ENCODE measurements around the gene IFITM2.
"Not testable (repeated sequence)": the region's sequence is repeated elsewhere in the genome, so short reads cannot be mapped to it uniquely, and the experiment has no call there.

The IFITM2 gene

DNA sequence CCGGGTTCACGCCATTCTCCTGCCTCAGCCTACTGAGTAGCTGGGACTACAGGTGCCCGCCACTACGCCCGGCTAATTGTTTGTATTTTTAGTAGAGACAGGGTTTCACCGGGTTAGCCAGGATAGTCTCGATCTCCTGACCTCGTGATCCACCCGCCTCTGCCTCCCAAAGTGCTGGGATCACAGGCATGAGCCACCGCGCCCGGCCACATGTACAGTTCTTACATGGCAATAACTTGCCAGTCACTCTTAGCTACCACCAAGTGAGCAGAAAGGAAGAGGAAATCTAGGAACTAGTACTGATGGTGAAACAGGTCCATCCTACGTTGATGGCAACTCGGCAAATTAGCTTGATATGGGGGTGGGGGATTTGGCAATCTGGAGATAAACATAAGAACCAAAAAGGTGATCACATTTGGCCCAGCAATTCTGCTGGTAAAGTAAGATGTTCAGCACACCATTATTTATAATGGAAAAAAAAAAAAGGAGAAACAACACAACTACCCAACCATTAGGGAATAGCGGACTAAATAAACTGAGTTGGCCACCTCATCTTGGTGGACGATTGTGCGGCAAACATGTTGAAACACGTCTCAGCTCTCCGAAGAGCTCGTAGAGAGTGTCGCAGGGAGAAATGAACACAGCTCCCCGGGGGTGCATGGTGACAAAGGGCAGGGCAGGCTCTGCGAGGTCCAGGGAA is 24.1 kb upstream of the IFITM2 start:
- no peak overlapping the region for H3K4me3 ChIP-seq (ENCODE audit: low read depth, low read length)
- no peak for TF ChIP-seq CTCF (IDR thresholded peaks at IDR 0.05; ENCODE audit: borderline replicate concordance, insufficient read depth, low read depth, low read length)

GRCh38 chr11:284105-285020 is 23.3 kb upstream of the IFITM2 start:
- no peak for TF ChIP-seq CTCF (IDR thresholded peaks at IDR 0.05; ENCODE audit: borderline replicate concordance, insufficient read depth, low read depth, low read length)
- no peak overlapping the region for H3K4me3 ChIP-seq (ENCODE audit: low read depth, low read length)

DNA sequence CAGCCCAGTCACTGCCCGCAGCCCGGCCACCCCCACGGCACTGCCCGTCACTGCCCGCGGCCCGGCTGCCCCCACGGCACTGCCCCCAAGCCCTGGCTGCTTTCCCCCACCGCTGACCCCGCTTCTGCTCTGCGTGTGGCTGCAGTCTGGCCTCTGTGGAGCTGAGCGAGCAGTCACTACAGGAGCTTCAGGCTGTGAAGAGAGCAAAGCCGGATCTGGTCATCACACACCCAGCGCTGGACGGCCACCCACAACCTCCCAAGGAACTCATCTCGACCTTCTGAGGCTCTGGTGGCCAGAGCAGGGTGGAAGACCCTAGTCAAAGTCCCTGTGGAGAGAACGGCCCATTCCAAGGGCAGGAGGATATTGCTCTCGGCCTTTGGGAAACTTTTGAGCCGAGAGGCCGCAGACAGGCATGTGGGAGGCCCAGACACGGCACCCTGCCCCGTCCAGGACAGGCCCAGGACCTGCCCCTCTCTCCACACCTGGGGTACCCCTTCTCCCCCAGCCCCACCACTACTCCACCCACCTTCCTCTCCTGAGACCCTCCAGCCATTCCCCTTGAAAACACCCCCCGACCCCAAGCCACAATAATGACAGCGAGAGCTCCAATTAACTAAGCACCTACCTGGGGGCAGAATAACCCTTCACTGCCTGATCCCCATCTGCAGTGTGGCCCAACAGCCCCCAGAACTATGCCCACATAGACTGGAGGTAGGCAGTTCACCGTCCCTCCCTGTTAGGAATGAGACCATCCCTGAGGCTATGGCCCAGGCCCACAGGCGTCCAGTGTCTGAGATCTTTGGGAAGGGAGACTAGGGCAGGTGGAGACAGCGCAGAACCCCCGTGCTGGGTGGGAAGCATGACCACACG is 22.4 kb upstream of the IFITM2 start:
- no peak overlapping the region for H3K4me3 ChIP-seq (ENCODE audit: low read depth, low read length)
- TF ChIP-seq CTCF (IDR thresholded peaks at IDR 0.05; ENCODE audit: borderline replicate concordance, insufficient read depth, low read depth, low read length), result no peak

DNA sequence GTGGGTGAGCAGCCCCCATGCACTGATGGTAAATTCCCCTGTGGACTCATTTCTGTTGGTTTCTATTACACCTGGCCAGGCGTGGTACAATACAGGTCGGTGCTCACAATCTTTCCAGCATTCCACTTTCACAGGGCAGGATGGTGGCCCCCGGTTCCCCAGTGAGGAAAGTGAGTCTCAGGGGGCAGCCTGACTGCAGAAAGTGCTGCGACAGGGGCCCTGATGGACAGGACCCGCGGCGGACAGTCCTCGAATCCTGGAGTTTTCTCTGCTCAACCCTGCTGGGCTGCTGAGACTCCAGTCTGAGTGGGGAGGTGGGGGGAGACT is 21.8 kb upstream of the IFITM2 start:
- no peak for TF ChIP-seq CTCF (IDR thresholded peaks at IDR 0.05; ENCODE audit: borderline replicate concordance, insufficient read depth, low read depth, low read length)

DNA sequence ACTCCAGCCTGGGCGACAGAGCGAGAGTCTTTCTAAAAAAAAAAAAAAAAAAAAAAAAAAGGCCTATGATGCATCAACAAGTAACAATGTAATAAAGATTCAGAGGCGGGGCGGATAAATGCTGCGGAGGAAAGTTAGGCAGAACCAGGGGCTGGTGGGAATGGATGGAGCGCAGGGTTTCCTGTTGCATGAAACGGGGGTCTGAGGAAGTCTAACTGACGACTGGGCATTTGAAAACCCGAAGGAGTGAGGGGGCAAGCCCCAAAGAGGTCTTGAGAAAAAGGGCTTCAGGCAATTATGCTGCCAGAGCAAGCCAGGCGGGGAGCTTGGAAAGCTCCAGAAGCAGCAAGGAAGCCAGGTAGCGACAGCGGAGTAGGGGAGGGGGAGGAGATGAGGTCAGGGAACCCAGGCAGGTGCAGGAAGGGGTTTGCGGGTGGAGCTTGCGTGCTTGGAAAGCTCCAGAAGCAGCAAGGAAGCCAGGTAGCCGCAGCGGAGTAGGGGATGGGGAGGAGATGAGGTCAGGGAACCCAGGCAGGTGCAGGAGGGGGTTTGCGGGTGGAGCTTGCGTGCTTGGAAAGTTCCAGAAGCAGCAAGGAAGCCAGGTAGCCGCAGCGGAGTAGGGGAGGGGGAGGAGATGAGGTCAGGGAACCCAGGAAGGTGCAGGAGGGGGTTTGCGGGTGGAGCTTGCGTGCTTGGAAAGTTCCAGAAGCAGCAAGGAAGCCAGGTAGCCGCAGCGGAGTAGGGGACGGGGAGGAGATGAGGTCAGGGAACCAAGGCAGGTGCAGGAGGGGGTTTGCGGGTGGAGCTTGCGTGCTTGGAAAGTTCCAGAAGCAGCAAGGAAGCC is 20.4 kb upstream of the IFITM2 start:
- not testable (repeated sequence) for H3K4me3 ChIP-seq (ENCODE audit: low read depth, low read length)

More for the DNA sequence above, 21.8 kb upstream of the IFITM2 start:
- H3K4me3 ChIP-seq (ENCODE audit: low read depth, low read length), result no peak overlapping the region

DNA sequence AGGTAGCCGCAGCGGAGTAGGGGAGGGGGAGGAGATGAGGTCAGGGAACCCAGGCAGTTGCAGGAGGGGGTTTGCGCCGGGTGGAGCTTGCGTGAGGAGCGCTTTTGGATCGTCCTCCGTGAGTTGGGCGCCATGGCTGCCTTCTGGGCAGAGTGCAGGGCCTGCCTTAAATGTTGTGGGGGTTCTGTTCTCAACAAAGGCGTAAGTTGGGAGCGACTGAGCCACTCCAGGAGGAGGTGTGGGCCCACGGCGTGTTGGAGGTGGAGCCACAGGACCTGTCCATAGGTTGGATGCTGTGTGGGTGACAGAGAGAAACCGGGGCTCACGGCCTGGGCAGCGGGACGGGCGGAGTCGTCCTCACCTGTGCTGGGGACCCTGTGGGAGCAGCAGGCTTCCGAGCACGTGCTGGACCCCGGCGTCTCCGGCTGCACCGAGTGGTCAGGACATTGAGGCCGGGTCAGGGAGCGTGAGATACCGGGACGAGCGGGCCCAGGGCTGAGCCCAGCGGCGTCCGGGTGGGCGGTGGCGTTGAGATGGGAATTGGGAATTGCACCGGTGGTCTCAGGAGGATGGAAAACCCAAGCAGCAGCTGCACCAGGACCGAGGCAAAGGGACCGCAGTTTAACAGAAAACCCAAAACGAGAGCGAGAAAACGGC is 19.7 kb upstream of the IFITM2 start:
- H3K4me3 ChIP-seq (ENCODE audit: low read depth, low read length), result peak overlapping the region; percentile 56
- no peak for TF ChIP-seq CTCF (IDR thresholded peaks at IDR 0.05; ENCODE audit: borderline replicate concordance, insufficient read depth, low read depth, low read length)
